HL-60 (cell line): ENCODE results near the gene CERS6.

Source experiments
- TF ChIP-seq, protein P1 (sequence below): IDR thresholded peaks from one replicate; pipeline ENCODE4 v1.5.1; 2011; ENCODE audit warnings: low read length, control low read depth, inconsistent platforms; ENCODE audit not compliant: insufficient read depth
- TF ChIP-seq, protein P2 (sequence below): IDR thresholded peaks from 2 replicates; pipeline ENCODE4 v1.6.1; 2012; ENCODE audit warnings: low read depth; ENCODE audit not compliant: insufficient replicate concordance

DNA sequence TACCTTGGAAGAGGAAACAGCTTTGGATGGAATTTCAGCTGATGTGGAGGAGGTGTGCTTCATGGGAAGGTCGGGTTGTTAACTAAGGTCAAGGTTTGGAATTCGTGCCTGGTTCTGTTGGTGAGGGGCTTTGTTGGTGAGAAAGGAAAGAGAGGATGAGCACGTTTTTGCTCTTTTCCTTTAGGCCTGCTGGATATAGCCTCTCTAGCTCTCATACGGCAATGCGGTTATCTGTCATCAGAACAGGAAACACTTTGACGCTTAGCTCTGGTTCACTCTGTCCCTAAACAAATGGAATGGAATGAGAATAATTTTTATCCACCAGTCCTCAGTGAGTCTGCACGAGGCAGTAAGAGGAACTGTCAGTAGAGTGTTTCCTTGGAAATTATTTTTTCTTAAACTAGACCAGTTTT, 176.6 kb downstream of the CERS6 start:
- TF ChIP-seq, protein P1, sequence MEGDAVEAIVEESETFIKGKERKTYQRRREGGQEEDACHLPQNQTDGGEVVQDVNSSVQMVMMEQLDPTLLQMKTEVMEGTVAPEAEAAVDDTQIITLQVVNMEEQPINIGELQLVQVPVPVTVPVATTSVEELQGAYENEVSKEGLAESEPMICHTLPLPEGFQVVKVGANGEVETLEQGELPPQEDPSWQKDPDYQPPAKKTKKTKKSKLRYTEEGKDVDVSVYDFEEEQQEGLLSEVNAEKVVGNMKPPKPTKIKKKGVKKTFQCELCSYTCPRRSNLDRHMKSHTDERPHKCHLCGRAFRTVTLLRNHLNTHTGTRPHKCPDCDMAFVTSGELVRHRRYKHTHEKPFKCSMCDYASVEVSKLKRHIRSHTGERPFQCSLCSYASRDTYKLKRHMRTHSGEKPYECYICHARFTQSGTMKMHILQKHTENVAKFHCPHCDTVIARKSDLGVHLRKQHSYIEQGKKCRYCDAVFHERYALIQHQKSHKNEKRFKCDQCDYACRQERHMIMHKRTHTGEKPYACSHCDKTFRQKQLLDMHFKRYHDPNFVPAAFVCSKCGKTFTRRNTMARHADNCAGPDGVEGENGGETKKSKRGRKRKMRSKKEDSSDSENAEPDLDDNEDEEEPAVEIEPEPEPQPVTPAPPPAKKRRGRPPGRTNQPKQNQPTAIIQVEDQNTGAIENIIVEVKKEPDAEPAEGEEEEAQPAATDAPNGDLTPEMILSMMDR: no peak
- TF ChIP-seq, protein P2, sequence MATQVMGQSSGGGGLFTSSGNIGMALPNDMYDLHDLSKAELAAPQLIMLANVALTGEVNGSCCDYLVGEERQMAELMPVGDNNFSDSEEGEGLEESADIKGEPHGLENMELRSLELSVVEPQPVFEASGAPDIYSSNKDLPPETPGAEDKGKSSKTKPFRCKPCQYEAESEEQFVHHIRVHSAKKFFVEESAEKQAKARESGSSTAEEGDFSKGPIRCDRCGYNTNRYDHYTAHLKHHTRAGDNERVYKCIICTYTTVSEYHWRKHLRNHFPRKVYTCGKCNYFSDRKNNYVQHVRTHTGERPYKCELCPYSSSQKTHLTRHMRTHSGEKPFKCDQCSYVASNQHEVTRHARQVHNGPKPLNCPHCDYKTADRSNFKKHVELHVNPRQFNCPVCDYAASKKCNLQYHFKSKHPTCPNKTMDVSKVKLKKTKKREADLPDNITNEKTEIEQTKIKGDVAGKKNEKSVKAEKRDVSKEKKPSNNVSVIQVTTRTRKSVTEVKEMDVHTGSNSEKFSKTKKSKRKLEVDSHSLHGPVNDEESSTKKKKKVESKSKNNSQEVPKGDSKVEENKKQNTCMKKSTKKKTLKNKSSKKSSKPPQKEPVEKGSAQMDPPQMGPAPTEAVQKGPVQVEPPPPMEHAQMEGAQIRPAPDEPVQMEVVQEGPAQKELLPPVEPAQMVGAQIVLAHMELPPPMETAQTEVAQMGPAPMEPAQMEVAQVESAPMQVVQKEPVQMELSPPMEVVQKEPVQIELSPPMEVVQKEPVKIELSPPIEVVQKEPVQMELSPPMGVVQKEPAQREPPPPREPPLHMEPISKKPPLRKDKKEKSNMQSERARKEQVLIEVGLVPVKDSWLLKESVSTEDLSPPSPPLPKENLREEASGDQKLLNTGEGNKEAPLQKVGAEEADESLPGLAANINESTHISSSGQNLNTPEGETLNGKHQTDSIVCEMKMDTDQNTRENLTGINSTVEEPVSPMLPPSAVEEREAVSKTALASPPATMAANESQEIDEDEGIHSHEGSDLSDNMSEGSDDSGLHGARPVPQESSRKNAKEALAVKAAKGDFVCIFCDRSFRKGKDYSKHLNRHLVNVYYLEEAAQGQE: no peak
